ENCODE data around the gene EPB41L5.

Gene EPB41L5

DNA sequence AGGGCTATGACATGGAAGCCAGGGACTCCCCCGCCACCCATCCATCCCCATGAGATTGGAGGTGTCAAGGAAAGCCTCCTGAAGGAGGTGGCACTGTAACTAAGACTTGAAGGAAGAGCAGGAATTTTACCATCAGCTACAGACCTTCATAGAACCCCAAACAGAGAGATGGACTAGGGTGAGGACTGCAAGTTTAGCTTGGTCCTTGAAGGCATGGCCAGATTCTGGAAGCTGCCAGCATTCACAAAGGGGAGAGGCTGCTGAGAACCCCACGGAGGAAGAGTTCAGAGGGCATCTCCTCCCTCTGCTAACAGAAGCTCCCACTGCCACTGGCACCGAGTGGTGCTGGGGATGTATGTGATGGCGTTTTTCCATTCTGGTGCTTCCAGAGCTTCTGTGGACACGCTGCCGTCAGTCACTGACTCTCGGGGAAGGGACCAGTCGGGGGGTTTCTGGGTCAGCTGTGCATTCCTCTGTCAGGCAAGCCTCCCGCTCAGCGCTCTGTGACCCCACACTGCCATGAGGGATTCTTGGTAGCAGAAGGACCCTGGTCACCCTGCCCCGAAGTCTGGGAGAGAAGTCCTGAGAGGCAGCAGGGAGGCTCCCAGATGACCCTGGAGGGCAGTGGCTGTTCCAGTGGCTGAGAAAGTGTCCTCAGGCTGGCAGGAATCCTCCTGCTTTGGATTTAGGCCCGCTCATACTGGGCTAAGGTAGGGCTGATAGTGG is 192.2 kb downstream of the EPB41L5 start:
- DNase-seq: no peak

- no peak for DNase-seq
Observed at GRCh38 chr2:120206022-120206581, 193.2 kb downstream of the EPB41L5 start.

- no peak for DNase-seq
Observed at GRCh38 chr2:120208381-120209353, 195.8 kb downstream of the EPB41L5 start.

DNA sequence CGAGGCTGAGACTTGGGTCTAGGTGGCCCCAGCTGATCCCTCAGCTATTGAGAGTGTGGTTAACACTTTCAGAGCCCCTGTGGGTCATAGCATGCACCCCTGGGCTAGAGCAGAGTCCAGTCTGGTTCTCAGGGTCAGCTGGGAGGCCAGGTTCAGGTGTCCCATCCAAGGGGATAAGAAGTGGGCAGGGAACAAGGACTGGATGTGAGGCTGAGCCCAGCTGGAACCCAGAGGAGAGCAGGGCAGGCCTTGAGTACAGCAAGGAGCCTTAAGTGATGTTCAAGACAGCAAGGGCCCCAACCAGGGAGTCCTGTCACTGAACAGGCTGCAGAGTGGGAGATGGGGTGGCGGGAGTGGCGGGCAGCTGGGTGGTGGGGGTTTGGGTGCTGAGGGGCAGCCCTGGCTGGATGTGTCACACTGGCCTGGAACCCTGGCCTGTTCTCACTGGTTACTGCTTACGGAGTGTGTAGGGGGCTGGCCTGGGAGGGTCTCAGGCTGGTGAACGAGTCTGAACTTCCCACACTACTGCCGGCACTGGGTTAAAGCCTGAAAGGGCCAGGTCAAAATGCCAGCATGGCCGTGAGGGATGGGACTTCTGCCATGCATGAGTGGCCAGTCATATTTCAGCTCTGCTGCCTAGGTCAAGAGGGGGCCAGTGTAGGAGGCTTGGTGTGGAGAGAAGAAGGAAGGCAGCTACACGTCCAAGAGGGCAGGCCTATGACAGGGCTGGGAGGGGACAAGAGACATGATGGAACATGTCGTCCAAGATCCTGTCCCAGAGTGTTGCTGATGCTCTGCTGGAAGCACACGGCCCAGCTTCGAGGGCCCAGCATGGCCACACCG is 196.8 kb downstream of the EPB41L5 start:
- no peak for DNase-seq

- no peak for DNase-seq
Observed at GRCh38 chr2:120210270-120210693, 197.4 kb downstream of the EPB41L5 start.

GRCh38 chr2:120218181-120218580 is 205.3 kb downstream of the EPB41L5 start:
- DNase-seq: no peak

DNA sequence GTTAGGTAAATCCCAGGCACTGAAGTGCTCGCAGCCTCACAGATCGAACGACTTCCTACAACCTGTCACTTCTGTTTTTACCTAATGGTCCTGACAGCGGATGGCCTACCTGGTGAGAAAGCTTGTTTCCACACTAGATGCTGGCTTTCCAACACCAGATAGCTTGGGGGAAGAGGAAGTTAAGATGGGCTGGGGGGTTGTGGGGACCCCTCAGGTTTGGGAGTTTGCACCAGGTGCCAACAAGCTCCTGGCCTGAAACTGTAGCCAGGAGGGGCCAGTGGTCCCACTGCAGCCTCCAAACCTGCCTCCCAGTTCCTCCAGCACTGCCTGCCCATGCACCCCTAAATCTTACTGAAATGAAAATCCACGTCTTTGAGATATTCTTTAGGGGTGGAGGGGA is 206.4 kb downstream of the EPB41L5 start:
- DNase-seq: no peak

GRCh38 chr2:120219766-120220165 is 206.9 kb downstream of the EPB41L5 start:
- no peak for DNase-seq

GRCh38 chr2:120220756-120221155 is 207.9 kb downstream of the EPB41L5 start:
- no peak for DNase-seq

DNA sequence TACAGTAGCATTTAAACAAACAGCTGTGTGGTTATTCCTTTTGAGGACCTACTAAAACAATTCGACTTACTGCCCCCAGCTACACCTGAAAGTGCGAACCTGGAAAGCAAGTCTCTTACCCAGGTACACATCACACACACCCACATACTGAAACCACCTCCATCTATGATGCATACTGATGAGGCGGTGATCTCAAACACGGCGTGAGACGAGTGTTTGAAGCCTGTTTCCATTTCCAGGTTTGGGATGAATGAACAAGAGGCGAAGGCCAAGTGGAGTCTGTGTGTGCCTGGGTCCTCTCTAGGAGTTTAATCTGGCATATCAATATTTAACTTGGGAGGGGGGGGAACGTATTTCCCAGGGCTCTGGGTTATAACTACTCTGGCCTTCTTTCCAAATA is 208.7 kb downstream of the EPB41L5 start:
- DNase-seq: no peak

DNA sequence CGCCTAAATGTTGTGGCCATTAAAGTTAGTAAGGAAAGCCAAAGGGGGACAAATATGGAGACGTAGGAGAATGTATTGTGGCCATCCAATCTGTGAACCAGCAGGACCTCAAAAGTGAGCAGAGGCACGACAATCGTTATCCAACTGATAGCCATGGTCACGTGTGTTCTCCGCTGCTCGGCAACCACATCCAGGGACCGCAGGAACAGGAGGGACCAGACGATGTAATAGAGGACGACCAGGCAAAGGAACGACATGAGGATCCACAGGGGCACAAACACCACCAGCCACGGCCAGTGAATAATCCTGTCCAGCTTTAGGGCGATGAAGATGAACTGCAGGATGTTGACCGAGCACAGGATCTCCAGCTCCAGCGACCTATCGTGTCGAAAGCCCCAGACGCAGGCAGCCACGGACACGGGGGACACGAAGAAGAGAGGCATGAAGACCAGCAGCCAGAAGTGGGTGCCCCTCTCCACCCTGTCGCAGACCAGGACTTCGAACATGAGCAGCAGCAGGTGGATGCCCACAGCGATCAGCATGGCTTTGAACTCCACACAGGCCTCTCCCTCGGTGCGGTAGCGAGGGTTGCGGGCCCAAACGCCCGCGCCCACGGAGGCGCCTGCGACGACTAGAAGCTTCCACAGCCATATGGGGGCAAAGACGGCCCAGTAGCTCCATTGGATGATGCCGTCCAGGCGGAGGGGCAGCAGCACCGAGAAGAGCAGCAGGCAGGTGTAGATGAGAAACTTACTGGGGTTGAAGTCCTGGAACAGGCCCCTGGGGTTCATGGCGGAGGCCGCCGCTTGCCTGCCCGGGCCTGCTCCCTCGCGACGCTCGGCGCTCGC is 209.5 kb downstream of the EPB41L5 start:
- DNase-seq: no peak

- peak in 1 of 2 experiments; percentile 26 for DNase-seq
Observed at GRCh38 chr2:120223034-120223912, 210.4 kb downstream of the EPB41L5 start, which contains the start of gene TMEM185B. Gene TMEM185B, minus strand, starts transcription at chr2:120223400. Its CDS starts 424 bp downstream, at chr2:120222976.

- DNase-seq: no peak
Observed at GRCh38 chr2:120224256-120224655, 211.4 kb downstream of the EPB41L5 start.

DNA sequence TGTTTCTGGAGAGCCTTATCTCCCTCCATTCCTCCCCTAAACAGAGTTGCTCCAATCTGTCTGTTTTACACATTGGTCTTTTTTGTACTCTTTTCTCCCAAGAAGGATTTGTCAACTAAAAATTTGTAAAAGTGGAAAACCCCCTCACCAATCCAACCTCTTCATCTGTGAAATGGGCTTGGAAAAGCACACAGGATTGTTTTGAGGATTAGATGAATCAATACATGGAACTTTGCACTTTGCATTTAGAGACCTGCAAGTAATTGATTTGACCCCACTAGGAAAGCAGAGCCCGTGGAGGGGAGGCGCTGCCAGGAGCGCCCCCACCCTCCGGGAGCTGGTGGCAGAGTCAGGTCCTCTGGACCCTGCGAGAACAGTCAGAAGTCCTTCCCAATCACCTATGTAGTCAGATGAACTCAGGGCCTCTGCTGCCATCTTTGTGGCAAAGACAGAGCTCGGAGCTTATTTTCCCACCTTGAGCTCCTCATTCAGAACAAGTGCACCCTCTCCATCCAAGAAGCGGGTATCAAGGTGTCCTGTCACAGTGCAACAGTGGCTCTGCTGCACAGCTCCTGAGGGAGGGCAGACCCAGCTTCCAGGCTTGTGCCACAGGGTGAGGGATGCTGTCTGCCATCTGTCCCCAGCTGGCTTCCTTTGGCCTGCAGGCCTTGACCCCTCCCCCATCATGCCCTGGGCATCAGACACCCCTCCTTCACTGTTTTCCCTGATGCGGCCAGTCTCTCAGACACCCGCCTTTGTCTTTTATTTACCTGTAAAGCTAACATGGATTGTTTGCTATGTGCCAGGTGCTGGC is 212.1 kb downstream of the EPB41L5 start:
- no peak for DNase-seq

DNA sequence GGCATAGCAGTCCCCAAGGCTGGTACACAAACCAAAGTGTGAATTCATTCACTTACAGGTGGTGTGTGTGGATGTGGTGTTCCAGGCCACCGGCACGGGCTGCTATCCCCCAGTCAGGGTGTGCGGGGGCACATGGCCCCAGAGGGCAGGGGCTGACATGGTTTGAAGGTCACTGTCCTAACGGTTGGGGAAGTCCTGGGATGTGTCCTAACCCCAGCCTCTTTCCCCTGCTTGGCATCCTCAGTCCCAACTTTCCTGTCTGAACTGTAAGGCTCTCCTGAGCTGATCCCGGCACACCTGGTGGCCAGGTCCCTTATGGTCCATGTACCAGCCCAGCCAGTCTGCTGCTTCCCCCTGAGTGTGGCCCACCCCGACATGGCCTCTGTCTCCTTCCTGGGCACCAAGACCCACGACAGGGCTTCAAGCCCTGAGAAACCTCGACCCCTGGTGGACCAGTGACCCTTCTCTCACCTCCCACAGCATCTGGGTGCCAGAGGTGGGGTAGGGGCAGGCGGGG is 212.7 kb downstream of the EPB41L5 start:
- no peak for DNase-seq

DNA sequence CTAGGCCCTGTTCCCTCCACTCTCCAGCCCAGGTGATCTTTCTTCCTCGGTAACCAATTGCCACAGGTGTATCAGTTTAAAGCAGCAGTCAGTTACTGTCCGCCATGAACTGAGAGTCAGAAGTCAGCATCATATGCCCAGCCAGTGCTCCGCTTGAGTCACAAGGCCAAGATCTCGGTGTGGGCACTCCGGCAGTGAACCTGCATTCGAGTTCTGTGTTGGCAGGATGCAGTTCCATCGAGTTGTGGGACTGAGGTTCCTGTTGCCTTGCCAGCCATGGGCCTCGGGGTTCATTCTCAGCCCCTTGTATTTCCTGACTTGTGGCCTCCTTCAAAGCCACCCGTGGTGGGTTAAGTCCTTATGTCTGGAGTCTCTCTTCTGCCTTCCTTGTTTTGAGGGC is 213.4 kb downstream of the EPB41L5 start:
- no peak for DNase-seq

GRCh38 chr2:120227111-120227991 is 214.5 kb downstream of the EPB41L5 start:
- no peak for DNase-seq

DNA sequence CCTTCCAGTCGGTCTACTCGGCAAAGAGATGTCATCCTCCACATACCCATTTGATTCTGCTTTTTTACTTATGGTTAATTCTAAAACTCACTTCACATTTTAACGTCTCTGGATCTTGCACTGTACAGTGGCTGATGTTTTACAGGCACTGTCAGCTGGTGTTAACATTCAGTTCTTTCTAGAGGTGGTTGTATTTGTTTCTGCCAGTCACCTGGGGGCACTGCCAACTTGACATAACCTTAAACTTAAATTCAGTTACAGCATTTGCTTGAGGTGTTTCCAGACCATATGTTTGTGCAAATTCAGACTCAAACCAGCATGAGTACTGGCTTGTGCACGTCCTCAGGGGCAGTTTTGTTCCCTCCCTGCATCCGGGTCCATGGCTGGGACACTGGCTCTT is 215.6 kb downstream of the EPB41L5 start:
- no peak for DNase-seq

All from cerebellar nuclear complex (tissue), 1 donor.